ENCODE data around the gene EPGN.

EPGN gene

GRCh38 chr4:74324262-74324661 lies 16.0 kb downstream of the EPGN start:
- H3K4me3 ChIP-seq (ENCODE audit: low read depth, low read length): no peak overlapping the region
- TF ChIP-seq ZNF292 (tag by site-specific recombination; IDR thresholded peaks at IDR 0.05; ENCODE audit: borderline replicate concordance, low read depth) (no peak), REPIN1 (tag by site-specific recombination; IDR thresholded peaks at IDR 0.05; ENCODE audit: low read depth) (no peak), ZNF701 (tag by site-specific recombination; IDR thresholded peaks at IDR 0.05) (no peak), GFI1B (tag by site-specific recombination; IDR thresholded peaks at IDR 0.05) (no peak), ZBTB48 (tag by site-specific recombination; IDR thresholded peaks at IDR 0.05) (no peak), SALL2 (tag by site-specific recombination; IDR thresholded peaks at IDR 0.05; ENCODE audit: borderline replicate concordance) (no peak), ZFP37 (tag by site-specific recombination; IDR thresholded peaks at IDR 0.05) (no peak), ZNF214 (tag by site-specific recombination; IDR thresholded peaks at IDR 0.05; ENCODE audit: borderline replicate concordance) (no peak), HOXD13 (CRISPR knock-in tag; IDR thresholded peaks at IDR 0.05; ENCODE audit: borderline replicate concordance) (no peak), RBAK (tag by site-specific recombination; IDR thresholded peaks at IDR 0.05) (no peak), ZNF391 (tag by site-specific recombination; IDR thresholded peaks at IDR 0.05; ENCODE audit: borderline replicate concordance, low read depth) (no peak), ZNF558 (tag by site-specific recombination; IDR thresholded peaks at IDR 0.05) (no peak), ZNF776 (tag by site-specific recombination; IDR thresholded peaks at IDR 0.05; ENCODE audit: borderline replicate concordance) (no peak)
- H3K4me1 ChIP-seq (ENCODE audit: control insufficient read depth, insufficient read depth, low read length): no peaks in the 10 kb centered on the region
- H3K9me3 ChIP-seq (ENCODE audit: control insufficient read depth, insufficient read depth, low read depth, low read length): no peaks in the 10 kb centered on the region
- no peak overlapping the region for H3K27ac ChIP-seq (ENCODE audit: extremely low read depth, low read depth, low read length)
- ChIA-PET POLR2A (no interaction called here), CTCF (no interaction called here)
- H3K36me3 ChIP-seq (ENCODE audit: control insufficient read depth in 2 of 2, insufficient read depth in 1 of 2, low read length in 2 of 2): no peaks in the 10 kb centered on the region

- CTCF ChIA-PET: no interaction called here
- H3K4me1 ChIP-seq (ENCODE audit: control insufficient read depth, insufficient read depth, low read length): no peaks in the 10 kb centered on the region
Measured at GRCh38 chr4:74325886-74326285, 17.6 kb downstream of the EPGN start.

More at GRCh38 chr4:74325886-74326285, 17.6 kb downstream of the EPGN start:
- Histone ChIP-seq H3K4me3 (ENCODE audit: low read depth, low read length) (no peak overlapping the region), H3K9me3 (ENCODE audit: control insufficient read depth, insufficient read depth, low read depth, low read length) (no peaks in the 10 kb centered on the region), H3K27ac (ENCODE audit: extremely low read depth, low read depth, low read length) (no peak overlapping the region), H3K36me3 (ENCODE audit: control insufficient read depth in 2 of 2, insufficient read depth in 1 of 2, low read length in 2 of 2) (no peaks in the 10 kb centered on the region)
- POLR2A ChIA-PET: no interaction called here
- TF ChIP-seq PRDM6 (tag by site-specific recombination; IDR thresholded peaks at IDR 0.05) (no peak), ZFP3 (tag by site-specific recombination; IDR thresholded peaks at IDR 0.05; ENCODE audit: low read depth) (no peak), ZSCAN5A (tag by site-specific recombination; IDR thresholded peaks at IDR 0.05) (no peak), ZNF777 (tag by site-specific recombination; IDR thresholded peaks at IDR 0.05; ENCODE audit: borderline replicate concordance) (no peak), AEBP2 (tag by site-specific recombination; IDR thresholded peaks at IDR 0.05; ENCODE audit: borderline replicate concordance) (no peak)

Data from HEK293 (cell line).